DND-41 (cell line): ENCODE measurements around the gene UNC5CL.

Experiments
- ATAC-seq: fragments of 200-7000 bp; cut with Tn5 transposase; 3 replicates; pipeline ENCODE4 v1.9.1; 2021; ENCODE audit warnings: low read depth; ENCODE audit not compliant: insufficient read depth
- DNase-seq: peaks from one replicate; pipeline ENCODE4 v3.0.0-alpha.2; 2020
- H2AFZ ChIP-seq: 2 replicates; pipeline ENCODE4 v1.6.0; 2012; ENCODE audit warnings: low read depth, low read length
- H3K27ac ChIP-seq: 2 replicates; pipeline ENCODE4 v1.5.1; 2012; ENCODE audit warnings: low read length, inconsistent platforms
- H3K27me3 ChIP-seq: fragments of 200-600 bp; sonication (generic); 2 replicates; pipeline ENCODE4 v1.6.0; 2012; ENCODE audit warnings: low read length, mild to moderate bottlenecking, inconsistent platforms; ENCODE audit not compliant: insufficient read depth, poor library complexity
- H3K36me3 ChIP-seq: 2 replicates; pipeline ENCODE4 v1.5.1; 2012; ENCODE audit warnings: low read length, inconsistent platforms; ENCODE audit not compliant: insufficient read depth
- H3K4me1 ChIP-seq: 2 replicates; pipeline ENCODE4 v1.5.1; 2012; ENCODE audit warnings: mild to moderate bottlenecking, low read length; ENCODE audit not compliant: insufficient read depth
- H3K4me2 ChIP-seq: 2 replicates; pipeline ENCODE4 v1.6.0; 2012; ENCODE audit warnings: mild to moderate bottlenecking, moderate library complexity, low read length, inconsistent platforms; ENCODE audit not compliant: insufficient read depth
- H3K4me3 ChIP-seq, 2 experiments: fragments of 200-600 bp in 1 of 2; shearing (Covaris generic) in 1 of 2; 2 replicates each; pipeline ENCODE4 v1.5.1; 2012 to 2016; ENCODE audit warnings: inconsistent platforms in 2 of 2, low read length in 2 of 2, mild to moderate bottlenecking in 2 of 2, low read depth in 1 of 2, moderate library complexity in 1 of 2
- H3K79me2 ChIP-seq: 2 replicates; pipeline ENCODE4 v1.6.0; 2012; ENCODE audit warnings: low read length, inconsistent platforms; ENCODE audit not compliant: insufficient read depth
- H3K9ac ChIP-seq: 2 replicates; pipeline ENCODE4 v1.6.0; 2012; ENCODE audit warnings: low read depth, mild to moderate bottlenecking, inconsistent platforms, low read length, moderate library complexity
- H3K9me3 ChIP-seq: 2 replicates; pipeline ENCODE4 v1.5.1; 2012; ENCODE audit warnings: low read length, moderate library complexity, mild to moderate bottlenecking, inconsistent platforms; ENCODE audit not compliant: insufficient read depth, severe bottlenecking
- H4K20me1 ChIP-seq: 2 replicates; pipeline ENCODE4 v1.6.0; 2012; ENCODE audit warnings: low read length; ENCODE audit not compliant: insufficient read depth
- EZH2 ChIP-seq: IDR thresholded peaks from 3 replicates; pipeline ENCODE4 v1.6.1; 2012; ENCODE audit warnings: borderline replicate concordance, low read depth, mild to moderate bottlenecking, moderate library complexity, low read length, inconsistent platforms; ENCODE audit not compliant: severe bottlenecking
- TF ChIP-seq, protein P1 (sequence below): IDR thresholded peaks from 2 replicates; pipeline ENCODE4 v1.5.1; 2012; ENCODE audit warnings: borderline replicate concordance, low read length, moderate library complexity, mild to moderate bottlenecking; ENCODE audit not compliant: poor library complexity, severe bottlenecking; ENCODE audit errors: extremely low read depth

UNC5CL gene

DNA sequence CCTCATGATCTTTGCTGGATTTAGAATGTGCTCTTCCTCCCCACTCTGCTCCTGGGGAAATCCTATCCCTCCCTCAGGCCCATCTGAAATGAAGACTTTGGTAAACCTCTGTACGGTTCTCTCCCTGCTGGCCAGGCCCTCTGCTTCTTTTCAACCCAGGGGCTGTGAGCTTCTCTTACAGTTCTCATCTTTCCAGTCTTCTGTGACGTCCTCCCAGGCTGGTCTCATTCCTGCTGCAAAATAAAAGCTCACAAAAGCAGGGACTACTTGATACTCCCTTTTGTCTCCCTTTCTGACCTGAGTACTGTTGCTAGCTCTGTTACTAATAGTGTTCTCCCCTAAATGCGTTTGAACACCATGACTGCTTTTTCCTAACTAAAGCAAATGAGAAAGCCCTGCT lies 46.3 kb downstream of the UNC5CL start:
- no peaks in the 10 kb centered on the region for H3K36me3 ChIP-seq
- TF ChIP-seq, protein P1, sequence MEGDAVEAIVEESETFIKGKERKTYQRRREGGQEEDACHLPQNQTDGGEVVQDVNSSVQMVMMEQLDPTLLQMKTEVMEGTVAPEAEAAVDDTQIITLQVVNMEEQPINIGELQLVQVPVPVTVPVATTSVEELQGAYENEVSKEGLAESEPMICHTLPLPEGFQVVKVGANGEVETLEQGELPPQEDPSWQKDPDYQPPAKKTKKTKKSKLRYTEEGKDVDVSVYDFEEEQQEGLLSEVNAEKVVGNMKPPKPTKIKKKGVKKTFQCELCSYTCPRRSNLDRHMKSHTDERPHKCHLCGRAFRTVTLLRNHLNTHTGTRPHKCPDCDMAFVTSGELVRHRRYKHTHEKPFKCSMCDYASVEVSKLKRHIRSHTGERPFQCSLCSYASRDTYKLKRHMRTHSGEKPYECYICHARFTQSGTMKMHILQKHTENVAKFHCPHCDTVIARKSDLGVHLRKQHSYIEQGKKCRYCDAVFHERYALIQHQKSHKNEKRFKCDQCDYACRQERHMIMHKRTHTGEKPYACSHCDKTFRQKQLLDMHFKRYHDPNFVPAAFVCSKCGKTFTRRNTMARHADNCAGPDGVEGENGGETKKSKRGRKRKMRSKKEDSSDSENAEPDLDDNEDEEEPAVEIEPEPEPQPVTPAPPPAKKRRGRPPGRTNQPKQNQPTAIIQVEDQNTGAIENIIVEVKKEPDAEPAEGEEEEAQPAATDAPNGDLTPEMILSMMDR = no peak
- no peak for TF ChIP-seq EZH2
- H3K27ac ChIP-seq = no peak overlapping the region
- H3K4me3 ChIP-seq = no peak overlapping the region
- no peak for ATAC-seq
- no peak overlapping the region for H3K4me2 ChIP-seq
- no peak for DNase-seq
- H3K79me2 ChIP-seq = no peaks in the 10 kb centered on the region
- no peaks in the 10 kb centered on the region for H3K9me3 ChIP-seq
- no peak overlapping the region for H3K9ac ChIP-seq
- no peaks in the 10 kb centered on the region for H3K4me1 ChIP-seq
- no peak overlapping the region for H2AFZ ChIP-seq
- no peaks in the 10 kb centered on the region for H4K20me1 ChIP-seq
- peaks cover 22% of the 10 kb centered on the region for H3K27me3 ChIP-seq

DNA sequence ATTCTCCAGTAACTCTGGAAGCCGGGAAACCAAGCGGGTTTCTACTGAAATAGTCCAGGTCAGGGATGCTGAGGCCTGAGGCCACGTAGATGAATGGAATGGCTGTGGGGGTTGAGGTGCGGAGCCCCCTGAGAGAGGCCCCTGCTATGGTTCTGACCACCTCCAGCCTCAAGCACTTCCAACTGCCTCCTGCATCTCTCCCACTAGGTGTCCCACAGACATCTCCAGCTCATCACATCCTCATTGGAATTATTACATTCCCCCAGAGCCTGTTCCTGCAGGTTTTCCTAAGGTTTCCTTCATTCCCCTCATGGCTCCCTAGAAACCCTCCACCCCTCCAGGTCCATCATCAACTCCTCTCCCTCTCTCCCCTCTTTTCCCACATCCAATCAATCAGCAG lies 48.7 kb downstream of the UNC5CL start:
- Histone ChIP-seq H3K4me1 (no peaks in the 10 kb centered on the region), H2AFZ (no peak overlapping the region), H3K9ac (no peak overlapping the region), H3K27ac (no peak overlapping the region), H3K4me2 (no peak overlapping the region), H3K36me3 (no peaks in the 10 kb centered on the region), H3K4me3 (no peak overlapping the region), H3K79me2 (no peaks in the 10 kb centered on the region), H3K27me3 (peaks cover 22% of the 10 kb centered on the region), H3K9me3 (no peaks in the 10 kb centered on the region), H4K20me1 (no peaks in the 10 kb centered on the region)
- ATAC-seq = no peak
- TF ChIP-seq EZH2 = no peak
- TF ChIP-seq, protein P1 = no peak
- no peak for DNase-seq

DNA sequence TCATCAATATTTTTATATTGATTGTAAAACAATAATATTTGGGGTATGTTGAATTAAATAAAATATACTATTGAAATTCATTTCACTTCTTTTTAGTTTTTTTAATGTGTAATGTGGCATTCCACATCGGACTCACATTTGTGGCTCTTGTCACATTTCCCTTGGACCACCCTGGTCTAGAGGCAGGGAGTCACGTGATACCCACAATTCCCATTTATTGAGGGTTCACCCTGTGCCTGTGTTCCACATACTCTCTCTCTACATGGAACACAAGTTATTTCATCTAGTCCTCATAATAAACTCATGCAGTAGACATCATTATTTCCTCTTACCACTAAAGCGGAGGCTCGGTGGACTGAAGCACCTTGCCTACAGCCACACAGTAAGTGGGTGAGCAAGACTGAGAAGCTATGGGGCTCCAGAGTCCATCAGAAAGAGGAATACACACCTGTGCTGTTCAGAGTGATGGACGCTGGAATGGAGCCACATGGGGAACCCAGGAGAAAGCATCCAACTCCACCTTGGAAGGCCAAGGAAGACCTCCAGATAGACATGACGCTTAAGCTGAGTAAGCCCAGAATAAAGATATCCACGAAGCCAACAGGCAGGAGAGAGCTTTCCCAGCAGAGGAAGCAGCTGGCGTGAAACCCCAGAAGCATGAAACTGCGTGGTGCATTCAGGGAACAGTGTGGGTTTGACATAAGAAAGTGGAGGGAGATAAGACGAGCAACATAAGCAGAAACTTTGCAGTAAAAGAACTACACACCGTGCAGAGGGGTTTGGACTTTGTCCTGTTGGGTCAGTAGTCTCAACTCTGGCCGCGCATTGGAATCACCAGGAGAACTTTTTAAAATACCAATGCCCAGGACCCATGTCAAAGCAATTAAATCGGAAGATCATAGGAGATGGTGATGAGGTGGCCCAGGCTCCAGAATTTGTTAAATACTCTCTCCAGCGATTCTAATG lies 49.5 kb downstream of the UNC5CL start:
- no peak for TF ChIP-seq EZH2
- H3K4me1 ChIP-seq = no peaks in the 10 kb centered on the region
- H3K27ac ChIP-seq = no peak overlapping the region
- no peaks in the 10 kb centered on the region for H4K20me1 ChIP-seq
- H3K9ac ChIP-seq = no peak overlapping the region
- H3K9me3 ChIP-seq = no peaks in the 10 kb centered on the region
- H2AFZ ChIP-seq = no peak overlapping the region
- H3K4me3 ChIP-seq = no peak overlapping the region
- no peaks in the 10 kb centered on the region for H3K79me2 ChIP-seq
- H3K4me2 ChIP-seq = no peak overlapping the region
- H3K27me3 ChIP-seq = peaks cover 20% of the 10 kb centered on the region
- ATAC-seq (no peak), DNase-seq (no peak)
- H3K36me3 ChIP-seq = no peaks in the 10 kb centered on the region

DNA sequence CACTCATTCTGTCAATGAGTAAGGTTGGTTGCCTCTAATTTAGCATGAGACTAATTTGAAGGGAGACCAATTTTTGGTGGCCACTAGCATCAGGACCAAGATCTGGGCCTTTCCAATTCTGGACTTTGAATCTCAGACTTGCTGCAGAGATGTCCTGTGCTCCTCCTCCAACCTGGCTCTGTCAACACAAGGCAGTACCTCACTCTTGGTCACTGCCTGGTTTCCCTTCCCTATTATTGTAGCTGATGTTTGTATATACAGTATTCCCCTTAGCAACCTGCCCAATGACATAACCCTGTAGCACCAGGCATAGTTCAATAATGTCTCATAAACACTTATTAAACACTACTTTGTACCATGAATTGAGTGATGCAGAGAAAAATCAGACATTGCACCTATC lies 50.4 kb downstream of the UNC5CL start:
- Histone ChIP-seq H2AFZ (no peak overlapping the region), H3K27ac (no peak overlapping the region), H3K9me3 (no peaks in the 10 kb centered on the region), H3K27me3 (peaks cover 22% of the 10 kb centered on the region), H3K79me2 (no peaks in the 10 kb centered on the region), H3K4me1 (no peaks in the 10 kb centered on the region), H3K9ac (no peak overlapping the region), H3K4me2 (no peak overlapping the region), H3K36me3 (no peaks in the 10 kb centered on the region), H3K4me3 (no peak overlapping the region), H4K20me1 (no peaks in the 10 kb centered on the region)
- DNase-seq = no peak
- TF ChIP-seq, protein P1 = no peak
- TF ChIP-seq EZH2 = no peak
- ATAC-seq = no peak
